ENCODE measurements around the gene CPNE4.

The CPNE4 gene

DNA sequence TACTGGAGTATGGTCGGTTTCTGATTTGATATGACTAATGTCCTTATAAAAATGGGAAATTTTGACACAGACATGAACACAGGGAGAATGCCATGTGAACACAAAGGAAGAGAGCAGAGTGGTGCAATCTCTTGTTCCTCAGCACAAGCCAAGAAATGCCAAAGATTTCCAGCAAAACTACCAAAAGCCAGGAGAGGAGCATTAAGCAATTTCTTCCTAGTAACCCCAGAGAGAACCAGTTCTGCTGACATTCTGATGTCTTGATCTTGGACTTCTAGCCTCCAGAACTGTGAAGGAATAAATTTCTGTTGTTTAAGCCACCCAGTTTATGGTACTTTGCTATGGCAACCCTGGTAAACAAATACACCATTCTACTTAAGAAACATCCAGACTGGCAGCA lies 304.2 kb downstream of the CPNE4 start:
- no peak for DNase-seq

DNA sequence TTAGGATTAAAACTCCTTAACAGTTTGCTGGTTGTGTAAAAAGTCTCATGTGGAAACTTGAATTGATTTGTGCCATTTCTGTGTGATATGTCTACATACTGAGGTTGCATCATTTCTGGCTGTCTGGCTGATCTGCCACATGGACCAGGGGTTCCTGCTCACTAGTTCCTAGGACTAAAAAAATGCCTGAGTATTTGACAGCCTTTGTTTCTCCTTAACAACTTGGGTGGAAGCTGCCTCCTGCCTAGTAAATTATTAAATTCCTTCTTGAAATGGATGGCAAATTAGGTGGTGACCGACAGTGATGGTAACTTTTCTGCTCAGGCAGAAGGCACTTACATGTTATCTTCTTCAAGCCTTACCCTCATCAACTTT lies 305.2 kb downstream of the CPNE4 start:
- no peak for DNase-seq

DNA sequence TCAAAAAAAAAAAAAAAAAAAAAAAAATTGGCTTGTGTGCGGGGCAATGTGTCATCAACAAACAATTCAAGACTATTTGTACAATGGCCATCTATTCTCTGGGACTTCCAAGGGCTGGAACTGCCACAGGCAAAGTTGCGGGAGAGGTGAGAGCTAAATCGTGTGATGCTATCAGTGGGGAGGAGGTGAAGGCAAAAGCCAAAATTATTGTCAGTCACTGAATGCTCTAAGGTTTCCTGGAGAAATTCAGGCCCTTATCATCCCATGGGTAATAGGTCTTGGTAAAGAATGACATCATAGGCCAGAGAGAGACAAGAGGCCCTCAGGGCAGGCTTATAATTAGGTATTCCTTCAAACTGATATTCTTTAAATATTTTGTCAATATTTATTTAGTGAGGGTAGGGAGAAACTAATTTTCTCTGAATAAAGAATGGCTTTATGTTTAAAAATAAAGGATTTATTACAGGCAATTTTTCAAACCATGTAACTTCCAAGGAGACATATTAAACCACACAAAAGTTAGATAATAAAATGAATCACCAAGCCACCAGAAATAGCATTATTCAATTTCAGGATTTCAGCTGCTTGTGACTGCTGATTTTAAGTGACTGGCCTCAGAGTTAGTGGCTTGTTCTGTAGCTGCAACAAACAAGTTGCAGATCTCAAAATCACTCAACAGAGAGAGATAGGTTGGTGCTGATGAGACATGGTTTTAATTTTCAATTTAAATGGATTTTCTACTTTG lies 305.7 kb downstream of the CPNE4 start:
- peak; percentile 38 for DNase-seq

DNA sequence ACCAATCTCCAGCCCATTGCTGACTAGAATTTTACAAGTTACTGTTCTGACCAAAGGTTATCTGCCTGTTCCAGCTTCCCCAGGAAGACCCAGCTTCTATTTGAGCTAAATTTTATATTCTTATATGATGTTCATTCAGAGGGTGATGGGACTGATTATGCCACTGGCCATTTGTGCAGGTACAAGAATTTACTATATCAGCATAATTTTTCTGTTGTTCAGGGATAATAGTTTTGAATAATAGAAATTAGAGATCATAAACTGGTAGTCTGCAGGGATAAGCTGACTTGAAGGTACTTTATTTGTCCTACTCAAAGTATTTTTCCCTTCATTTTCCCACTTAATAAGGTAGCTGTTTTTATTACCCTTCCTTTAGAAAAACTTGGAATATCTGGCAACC lies 309.4 kb downstream of the CPNE4 start:
- no peak for DNase-seq

DNA sequence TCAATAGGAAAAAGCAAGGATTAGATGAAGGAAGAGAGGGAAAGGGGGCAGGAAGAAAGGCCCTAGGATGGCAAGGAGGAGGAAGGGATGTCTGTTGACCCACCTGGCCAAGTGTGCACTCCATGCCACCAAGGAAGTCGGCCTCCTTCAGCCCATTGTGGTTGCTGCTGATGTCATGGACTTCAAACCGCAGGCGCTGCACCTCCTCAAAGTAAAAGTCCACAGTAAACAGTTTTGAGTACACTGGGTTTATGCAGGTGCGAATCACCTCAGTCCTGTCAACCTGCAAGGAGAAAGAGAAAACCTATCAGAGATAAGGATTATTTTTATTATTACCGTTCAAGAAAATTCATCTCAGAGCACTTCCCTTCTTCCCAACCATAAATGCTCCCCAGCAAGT lies 311.5 kb downstream of the CPNE4 start:
- DNase-seq: no peak

DNA sequence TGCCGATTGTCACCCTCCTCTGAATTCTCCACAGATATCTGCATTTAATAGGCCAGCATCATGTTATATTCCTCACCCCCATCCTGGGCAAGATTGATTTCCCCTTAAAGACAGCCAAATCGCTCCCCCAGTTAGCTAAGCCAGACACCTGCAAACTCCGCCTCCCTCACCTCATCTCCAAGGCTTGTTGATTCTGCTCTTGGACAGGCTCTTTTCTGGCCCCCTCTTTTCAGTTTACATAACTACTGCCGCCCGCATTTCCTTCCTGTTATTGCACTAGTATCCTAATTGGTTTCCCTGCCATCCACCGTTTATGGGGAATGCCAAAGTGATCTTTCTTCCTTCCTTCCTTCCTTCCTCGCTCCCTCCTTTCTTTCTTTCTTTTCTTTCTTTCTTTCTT lies 317.3 kb downstream of the CPNE4 start:
- DNase-seq: no peak

DNA sequence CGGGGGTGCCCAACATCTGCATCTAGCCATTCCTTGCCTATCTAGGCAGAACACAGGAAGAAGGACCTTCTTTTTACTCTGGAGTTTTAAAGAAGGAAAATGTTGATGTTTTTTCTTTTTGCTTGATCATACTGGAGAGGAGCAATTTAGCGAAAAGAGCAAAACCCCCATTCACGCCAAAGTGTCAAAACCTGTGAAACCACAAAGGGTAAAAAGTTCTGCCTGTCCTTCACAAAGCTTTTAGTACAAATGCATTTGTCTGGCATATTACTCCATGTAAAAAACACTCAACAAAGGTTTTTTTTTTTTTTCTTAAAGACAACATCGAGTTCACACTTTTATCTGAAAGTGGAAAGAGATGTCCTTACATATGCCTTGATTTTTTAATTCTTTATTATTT lies 317.9 kb downstream of the CPNE4 start:
- no peak for DNase-seq

DNA sequence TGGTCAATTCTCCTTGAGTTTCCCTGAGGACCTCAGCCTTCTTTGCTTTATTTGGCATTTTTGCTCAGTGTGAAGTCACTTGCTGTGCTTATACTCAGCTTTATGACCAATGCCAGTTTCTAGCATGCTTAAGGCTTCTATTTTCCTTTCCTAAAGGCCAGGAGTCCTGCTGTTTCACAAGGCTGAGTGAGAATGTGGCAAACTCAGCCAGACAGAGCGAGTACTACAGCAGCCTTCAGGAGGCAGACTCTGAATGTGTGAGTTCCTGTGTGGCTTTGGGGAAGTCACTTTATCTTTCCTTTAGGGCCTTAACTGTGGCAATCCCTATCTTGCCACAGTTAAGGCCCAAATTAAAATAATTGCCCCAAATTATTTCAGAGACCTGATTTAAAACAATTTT lies 318.8 kb downstream of the CPNE4 start:
- no peak for DNase-seq

DNA sequence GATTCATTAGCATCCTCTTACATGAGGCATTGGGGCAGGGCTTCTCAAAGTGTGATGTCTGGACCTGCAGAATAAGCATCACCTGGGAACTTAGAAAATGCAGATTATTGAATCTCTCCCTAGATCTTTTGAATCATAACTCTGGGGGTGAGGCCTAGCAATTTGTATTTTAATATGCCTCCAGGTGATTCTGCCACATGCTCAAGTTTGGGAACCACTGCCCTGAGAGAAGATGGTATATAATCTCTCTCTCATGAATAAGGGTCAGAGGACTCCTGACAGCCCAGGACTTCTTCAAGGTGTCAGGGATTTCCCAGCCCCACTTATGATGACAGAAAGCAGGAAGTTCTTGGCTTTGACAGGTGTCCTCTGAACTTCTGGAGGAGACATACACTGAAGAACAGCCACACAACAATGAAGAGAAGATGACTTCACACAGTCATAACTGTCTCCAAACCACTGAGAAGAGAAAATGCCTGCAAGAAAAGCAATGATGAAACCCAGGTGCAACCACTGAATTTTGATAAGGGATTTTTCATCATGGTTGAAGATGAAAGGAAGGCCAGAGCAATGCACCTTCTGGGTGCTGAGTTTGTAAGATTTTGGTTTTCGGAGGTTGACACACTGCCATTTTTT lies 320.1 kb downstream of the CPNE4 start:
- DNase-seq: no peak

DNA sequence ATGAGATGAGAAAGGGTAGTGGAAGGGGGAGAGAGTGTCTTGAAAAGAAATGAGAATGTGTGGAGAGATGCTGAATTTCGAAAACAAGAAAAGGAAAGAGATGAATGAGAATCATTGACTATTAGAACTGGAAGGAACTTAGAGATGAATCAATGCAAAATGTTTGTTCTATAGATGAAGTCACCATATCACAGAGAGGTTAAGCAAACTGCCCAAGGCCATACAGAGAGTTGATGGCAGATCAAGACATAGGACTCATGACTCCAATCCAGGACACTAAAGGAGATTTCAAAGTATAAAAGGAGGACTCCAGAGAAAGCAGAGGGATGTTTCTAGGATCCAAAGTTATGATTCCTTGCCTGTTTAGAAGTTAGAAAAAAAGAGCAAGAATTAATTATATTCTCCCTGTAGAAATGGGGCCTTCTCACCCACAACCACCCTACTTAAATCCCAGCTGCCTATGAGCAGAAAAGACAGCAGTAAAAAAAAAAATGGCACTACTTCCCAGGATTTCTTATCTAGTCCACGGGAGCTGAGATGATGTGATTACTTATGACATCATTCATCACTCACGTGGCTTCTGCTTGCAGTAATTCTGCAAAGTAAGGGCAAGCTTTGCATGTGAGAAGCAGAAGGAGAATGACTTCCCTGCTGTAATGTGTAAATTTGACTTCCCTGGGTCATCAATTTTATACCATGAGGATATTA lies 321.2 kb downstream of the CPNE4 start:
- DNase-seq: no peak

DNA sequence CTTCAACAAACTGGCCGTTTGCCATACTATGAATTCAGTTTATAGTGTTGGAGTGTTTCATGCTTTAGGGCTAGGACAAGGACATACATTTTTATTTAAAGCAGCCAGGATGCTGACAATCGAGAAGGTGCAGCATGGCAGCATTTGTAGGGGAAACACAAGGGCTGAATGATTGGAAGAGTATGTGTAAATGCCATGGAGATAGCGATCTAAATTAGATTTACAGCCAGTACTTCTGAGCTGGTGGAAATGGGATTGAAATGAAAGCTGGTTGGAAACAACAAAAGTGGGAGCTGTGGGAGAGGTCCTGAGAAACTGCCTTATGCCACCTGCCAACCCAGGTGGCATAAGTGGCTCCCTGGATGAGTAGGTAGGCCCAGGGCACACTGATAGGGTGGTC lies 322.2 kb downstream of the CPNE4 start:
- no peak for DNase-seq

DNA sequence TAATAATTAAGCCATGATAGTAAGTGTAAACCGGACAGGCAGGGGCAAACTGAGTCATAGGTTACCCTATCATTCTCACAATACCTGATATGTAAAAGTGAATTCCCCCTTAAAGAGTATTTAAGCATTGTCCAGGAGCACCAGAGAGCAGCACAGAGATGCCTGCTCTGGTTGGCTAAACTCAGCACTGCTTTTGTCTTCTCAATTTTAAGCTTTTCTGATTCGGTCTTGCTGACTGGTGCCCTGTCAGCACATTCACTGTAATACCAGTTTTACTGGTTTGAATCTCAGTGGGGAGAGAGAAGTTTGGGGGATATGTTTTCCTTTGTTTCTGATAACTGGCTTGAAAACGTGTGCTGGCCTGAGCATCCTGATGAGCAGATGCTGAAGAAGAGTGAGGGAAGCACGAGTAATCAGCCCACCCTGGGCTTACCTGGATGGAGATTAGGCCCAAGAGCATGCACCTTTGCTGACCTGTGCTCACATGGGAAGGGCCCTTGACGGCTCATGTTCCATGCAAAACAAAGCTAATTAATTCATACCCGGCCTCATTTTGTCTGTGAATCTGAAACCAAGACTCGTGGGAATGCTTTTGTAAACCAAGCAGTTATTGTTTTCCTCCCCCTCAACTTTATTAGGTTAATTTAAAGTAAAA lies 323.6 kb downstream of the CPNE4 start:
- no peak for DNase-seq

DNA sequence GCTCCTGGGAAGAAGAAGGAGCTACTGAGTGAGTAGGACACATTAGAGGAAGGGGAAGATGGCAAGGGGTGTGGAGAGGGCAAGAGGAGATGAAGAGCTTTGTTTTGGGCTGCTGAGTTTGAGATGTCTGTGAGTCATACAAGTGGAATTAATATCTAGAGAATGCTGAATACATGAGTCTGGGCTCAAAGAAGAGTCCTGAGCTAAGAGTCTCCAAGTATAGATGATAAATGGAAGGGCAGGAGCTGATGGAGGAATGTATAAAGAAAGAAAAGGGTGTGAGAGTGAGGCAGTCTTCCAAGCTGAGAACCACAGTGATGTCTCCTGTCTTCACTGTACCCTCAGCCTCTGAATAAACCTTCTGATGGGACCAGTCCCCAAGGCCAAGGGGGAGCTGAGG lies 326.6 kb downstream of the CPNE4 start:
- DNase-seq: no peak

DNA sequence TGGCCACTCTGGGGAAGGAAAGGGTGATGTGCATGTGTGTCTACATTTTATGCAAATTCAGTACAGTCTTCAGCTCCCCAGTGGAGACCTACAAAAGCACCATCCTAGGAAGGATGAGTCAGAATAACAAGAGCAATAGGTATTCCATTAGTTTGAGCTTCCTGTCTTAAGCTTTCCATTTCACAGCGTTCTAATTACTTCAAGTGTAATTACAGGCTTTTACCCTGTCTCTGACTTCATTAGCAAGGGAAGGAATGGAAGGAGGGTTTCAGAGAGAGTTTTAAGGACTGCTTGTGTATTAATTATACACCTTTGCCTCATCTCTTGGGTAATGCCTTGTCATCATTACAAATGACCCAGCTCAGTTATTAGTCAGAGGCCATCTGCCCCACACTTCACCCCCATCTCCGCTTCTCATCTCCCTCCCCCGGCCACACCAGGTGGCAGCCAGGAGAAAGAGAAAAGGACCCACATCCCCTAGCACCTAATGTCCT lies 329.2 kb downstream of the CPNE4 start:
- DNase-seq: peak; percentile 59

DNA sequence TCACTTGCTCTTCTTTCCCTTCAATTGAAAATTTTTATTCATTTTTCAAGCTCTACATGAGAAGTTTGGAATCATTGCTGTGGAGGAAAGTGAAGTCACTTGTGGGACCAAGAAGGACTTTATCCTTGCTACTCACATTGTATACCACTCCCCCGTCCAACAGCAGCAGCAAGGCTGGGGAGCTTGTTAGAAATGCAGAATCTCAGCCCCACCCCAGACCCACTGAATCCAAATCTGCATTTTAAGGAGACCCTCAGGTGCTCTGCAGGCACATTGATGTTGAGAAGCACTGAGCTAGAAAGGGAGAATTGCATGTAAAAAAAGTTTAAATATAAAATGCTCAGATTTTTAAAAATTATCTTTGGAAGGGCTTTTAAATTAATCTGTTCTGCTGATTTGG lies 329.7 kb downstream of the CPNE4 start:
- no peak for DNase-seq

DNA sequence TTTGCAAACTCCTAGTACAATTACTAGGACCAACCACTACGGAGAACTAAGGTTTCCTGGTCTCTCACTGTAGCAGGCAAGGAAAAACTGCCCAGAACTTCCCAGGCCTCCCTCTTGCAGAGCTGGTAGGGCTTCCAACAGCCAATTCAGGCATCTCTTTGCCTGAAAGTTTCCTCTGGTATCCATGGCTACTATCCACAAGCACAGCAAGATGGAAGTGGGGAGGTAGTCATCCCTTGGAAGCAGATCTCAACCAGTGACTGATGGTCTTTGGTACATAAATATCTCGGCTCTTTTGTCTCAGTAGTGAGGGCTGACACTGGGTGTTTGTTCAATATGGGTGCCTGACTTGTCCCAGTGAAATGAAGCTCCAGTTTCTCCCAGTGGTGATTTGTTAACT lies 330.7 kb downstream of the CPNE4 start:
- no peak for DNase-seq

DNA sequence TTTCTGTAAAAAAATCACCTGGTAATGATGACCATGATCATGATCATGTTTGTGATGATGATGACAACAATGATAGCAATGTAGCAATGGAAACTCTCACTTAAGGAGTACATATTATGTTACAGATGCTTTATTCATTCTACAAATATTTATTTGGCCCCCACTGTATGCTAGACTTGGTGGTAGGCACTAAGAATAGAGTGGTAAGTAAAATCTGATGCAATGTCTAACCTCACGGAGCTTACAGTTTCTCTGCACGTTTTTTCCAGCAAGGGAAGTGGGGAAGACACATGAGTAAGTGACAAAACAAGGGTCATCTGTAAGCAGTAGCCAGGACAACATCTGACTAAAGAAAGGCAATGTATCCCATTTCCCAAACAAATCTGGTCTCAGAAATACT lies 332.7 kb downstream of the CPNE4 start:
- no peak for DNase-seq

DNA sequence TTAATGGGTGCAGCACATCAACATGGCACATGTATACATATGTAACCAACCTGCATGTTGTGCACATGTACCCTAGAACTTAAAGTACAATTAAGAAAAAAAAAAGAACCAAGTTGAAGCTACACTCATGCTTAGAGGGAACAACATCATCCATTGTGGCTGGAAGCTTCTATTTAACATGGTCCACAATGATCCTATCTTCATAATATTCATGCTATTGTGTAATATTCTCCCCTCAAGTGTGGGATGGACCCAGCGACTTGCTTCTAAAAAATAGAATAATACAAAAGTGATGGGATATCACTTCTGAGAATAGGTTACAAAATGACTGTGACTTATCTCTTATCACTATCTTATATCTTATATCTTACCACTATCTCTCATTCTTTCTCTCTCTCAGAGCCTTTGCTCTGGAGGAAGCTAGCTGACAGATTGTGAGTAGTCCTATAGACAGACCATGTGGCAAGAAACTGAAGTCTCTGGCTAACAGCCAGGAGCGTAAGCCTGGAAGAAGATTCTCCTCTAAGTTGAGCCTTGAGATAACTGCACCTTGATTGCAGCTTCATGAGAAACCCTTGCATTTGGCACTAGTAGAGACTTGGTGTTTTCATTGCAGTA lies 333.6 kb downstream of the CPNE4 start:
- DNase-seq: no peak

DNA sequence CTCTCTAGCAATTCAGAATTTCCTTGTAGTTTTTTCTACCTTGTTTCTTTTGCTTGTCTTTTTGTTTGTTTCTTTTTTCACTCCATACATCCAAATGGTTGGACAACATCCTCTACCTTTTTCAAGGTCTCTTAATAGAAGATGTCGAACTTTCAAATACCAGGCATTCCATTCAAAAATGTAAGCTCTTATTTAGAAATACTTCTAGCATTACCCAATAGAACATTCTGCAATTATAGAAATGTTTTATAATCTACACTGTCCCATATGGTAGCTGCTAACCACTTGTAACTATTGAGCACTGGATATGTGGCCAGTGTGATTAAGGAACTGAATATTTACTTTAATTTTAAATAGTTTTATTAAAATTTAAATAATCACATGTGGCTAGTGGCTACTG lies 335.8 kb downstream of the CPNE4 start:
- no peak for DNase-seq

DNA sequence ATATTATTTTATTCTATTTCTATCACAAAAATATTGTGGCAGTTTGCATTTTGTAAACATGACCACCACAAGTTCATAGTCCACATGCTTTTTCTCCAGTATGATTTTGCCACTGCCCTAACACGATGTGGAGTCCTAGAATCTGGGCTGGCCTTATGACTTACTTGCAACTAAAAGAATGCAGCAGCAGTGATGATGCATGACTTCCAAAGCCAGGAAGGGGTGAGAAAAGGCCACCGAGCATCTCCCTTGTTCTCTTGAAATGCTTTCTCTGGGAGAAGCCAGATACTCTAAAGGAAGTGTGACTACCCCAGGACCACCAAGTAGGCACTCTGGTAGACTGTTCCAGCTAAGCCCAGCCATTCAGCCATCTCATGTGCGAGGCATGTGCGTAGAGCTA lies 340.4 kb downstream of the CPNE4 start:
- no peak for DNase-seq

DNA sequence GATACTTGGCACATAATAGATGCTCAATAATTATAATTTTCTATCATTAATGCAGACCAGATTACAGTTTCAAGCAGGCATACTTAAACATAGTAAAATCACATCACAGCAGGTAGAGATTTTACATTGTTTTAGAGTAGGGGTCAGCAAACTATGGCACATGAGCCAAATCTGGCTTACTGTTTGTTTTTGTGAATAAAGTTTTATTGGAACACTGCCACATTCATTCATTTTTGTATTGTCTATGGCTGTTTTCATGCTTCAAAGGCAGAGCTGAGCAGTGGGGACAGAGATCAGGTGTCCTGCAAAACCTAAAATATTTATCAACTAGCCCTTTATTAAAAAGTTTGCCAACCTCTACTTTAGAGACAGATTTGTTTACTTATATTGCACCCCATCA lies 342.5 kb downstream of the CPNE4 start:
- DNase-seq: no peak

DNA sequence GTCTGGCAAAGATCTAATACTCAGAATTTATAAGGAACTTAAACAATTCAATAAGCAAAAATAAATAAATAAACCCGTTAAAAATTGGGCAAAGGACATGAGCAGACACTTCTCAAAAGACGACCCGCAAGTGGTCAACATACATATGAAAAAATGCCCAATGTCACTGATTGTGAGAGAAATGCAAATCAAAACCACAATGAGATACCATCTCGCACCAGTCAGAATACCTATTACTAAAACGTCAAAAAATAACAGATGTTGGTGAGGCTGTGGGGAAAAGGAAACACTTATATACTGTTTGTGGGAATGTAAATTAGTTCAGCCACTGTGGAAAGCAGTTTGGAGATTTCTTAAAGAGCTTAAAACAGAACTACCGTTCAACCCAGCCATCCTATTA lies 344.0 kb downstream of the CPNE4 start:
- DNase-seq: no peak

DNA sequence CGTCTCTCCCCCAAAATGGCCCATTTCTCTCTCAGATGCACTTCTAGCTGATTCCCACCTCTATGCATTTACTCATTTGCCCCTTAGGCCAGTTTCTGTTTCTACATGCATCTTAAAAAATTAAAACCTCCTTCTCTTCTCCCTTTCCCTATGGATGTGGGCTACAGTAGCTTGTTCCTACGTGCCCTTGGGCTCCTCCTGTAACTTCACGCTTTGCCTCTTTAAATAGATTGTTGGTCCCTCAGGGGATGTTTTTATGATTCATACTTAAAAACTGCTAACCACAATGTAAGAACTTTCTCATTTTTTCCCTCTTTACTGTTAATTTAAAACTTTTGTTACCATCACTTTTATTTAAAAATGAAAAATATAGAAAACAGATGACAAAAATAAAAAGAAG lies 346.4 kb downstream of the CPNE4 start:
- DNase-seq: no peak
